Coronary artery (tissue), 2 donors: ENCODE measurements around the gene ATCAY.

Experiments used
- DNase-seq: peaks from one replicate; pipeline ENCODE4 v3.0.0-alpha.2; 2017; ENCODE audit warnings: low spot score
- H3K27ac ChIP-seq, 2 donors: fragments of 200-600 bp; sonication (generic); one replicate each; pipeline ENCODE4 v1.5.1; 2016 to 2019
- H3K4me3 ChIP-seq: fragments of 200-600 bp; sonication (generic); 2 replicates; pipeline ENCODE4 v1.5.1; 2016; ENCODE audit warnings: mild to moderate bottlenecking, moderate library complexity
- CTCF ChIP-seq: fragments of 200-600 bp; sonication (generic); IDR thresholded peaks from one replicate; pipeline ENCODE4 v1.5.1; 2019; ENCODE audit warnings: antibody characterized with exemption

Gene ATCAY

GRCh38 chr19:3910105-3910504 lies 29.6 kb downstream of the ATCAY start:
- no peak overlapping the region for H3K4me3 ChIP-seq
- H3K27ac ChIP-seq = no peak overlapping the region
- TF ChIP-seq CTCF = no peak
- no peak for DNase-seq

- H3K27ac ChIP-seq = no peak overlapping the region
- DNase-seq = no peak
- TF ChIP-seq CTCF = no peak
- H3K4me3 ChIP-seq = no peak overlapping the region
Observed at GRCh38 chr19:3914199-3914598, 33.7 kb downstream of the ATCAY start.

- Histone ChIP-seq H3K27ac (no peak overlapping the region), H3K4me3 (no peak overlapping the region)
- TF ChIP-seq CTCF = no peak
- DNase-seq = no peak
Observed at GRCh38 chr19:3916033-3916432, 35.5 kb downstream of the ATCAY start.

- no peak for DNase-seq
- no peak overlapping the region for H3K4me3 ChIP-seq
- no peak for TF ChIP-seq CTCF
- H3K27ac ChIP-seq = no peak overlapping the region
Observed at GRCh38 chr19:3919793-3920192, 39.3 kb downstream of the ATCAY start.

GRCh38 chr19:3923096-3923758 lies 42.7 kb downstream of the ATCAY start:
- no peak for DNase-seq
- TF ChIP-seq CTCF = no peak
- Histone ChIP-seq H3K4me3 (no peak overlapping the region), H3K27ac (no peak overlapping the region)

- no peak for DNase-seq
- no peak overlapping the region for H3K27ac ChIP-seq
- TF ChIP-seq CTCF = no peak
- H3K4me3 ChIP-seq = no peak overlapping the region
Observed at GRCh38 chr19:3923912-3924311, 43.4 kb downstream of the ATCAY start.

- H3K4me3 ChIP-seq = no peak overlapping the region
- H3K27ac ChIP-seq = no peak overlapping the region
- TF ChIP-seq CTCF = no peak
- no peak for DNase-seq
Observed at GRCh38 chr19:3931041-3931440, 50.6 kb downstream of the ATCAY start.
